Medulla oblongata (tissue), 1 donor: ENCODE measurements around the gene YWHAH.

Experiments used
- DNase-seq: peaks from one replicate; pipeline ENCODE4 v3.0.0-alpha.2; 2015; ENCODE audit errors: extremely low spot score

The YWHAH gene

DNA sequence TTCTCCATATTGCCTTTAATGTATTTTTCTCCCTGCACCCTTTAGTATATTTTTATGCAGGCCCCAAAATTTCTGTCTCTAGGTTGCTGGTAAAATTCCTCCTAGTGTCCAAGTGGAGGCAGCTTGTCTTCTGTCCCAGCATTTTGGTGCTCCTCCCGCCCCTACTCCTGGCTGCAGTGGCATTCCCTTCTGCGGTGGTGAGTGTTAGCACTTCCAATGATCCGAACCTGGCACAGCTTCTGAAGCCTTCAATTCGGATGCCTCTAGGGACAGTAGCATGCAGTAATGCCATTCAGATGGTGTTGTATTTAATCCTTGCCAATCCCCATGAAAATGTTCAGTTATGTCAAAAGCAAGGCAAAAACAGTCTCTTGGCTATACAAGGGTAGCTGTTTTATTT, 5.9 kb downstream of the YWHAH start:
- peak; percentile 56 for DNase-seq

DNA sequence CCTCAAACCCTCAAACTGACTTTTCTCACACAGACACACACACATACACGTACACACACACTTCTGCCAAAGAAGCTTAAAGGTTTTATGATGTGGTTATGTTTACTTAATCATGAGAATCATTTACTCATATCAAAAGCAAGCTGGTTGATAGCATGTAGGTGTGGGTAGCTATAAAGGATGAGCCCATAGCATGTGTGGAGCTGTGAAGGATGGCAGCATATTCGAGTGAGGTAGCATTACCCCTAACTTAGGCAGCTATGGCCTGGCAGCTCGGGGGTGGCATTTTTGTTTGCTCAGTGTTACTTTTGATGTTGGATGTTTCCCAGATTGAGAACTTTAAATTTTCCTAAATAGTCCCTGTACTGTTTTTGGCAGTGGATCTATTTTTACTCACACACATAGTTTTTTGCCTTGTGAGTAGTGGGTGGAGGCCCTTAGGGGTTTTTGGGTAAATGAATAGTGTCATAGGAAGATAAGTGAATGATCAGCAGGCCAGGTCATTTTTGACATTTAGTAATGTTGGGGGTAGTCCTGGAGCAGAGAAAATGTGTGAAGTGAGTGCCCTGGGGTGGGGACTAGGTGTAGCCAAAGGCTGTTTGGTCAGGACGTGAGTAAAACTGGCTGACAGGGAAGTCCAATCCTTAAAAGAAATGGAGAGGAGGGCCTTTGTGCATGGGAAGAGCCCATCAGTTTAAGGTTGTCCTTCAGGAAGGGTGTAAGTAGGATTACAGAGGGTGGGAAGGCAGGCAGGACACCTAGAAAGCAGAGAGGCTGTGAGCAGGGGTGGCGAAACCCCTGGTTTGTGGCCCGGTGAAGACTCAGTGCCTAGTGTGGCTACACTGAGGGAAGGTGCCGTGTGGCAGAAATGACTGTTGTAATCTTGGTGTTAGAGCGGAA, 7.1 kb downstream of the YWHAH start:
- no peak for DNase-seq

GRCh38 chr22:31952094-31952401, 7.7 kb downstream of the YWHAH start:
- no peak for DNase-seq

DNA sequence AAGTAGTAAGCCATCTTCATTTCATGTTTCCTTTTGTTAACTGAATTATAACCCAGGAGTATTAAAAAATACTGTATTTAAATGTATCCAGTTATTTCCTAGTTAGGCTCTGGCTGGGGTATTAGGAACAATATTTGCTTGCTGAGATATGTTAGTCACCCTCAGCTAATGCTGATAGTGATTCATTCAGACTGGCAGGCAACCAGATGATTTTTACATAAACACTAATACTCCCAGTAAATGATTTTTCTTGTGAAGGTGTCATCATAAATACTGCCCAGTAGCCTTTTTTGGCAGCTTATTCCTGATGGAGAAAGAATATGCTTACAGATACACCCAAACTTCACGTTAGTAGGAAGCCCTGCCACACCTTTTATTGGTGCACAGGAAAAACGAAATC, 8.1 kb downstream of the YWHAH start:
- no peak for DNase-seq

DNA sequence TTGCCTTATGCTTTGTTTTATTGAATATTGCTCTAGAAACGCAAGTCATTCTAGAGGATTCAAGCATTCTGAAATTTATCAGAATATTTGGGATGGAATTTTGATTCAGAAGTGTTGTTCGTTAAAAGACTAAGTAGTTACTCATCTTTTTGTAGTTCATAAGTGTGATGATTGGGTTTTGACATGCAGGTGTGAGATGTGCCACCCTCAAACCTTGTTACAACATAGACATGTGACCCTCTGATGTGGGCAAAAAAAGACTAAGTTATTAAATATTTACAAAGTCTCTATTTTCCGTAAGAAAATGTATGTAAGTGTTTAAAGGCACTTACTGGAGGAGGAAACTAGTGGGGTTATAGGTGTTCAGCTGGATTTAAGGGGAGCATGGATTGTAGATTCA, 8.9 kb downstream of the YWHAH start:
- DNase-seq = no peak

DNA sequence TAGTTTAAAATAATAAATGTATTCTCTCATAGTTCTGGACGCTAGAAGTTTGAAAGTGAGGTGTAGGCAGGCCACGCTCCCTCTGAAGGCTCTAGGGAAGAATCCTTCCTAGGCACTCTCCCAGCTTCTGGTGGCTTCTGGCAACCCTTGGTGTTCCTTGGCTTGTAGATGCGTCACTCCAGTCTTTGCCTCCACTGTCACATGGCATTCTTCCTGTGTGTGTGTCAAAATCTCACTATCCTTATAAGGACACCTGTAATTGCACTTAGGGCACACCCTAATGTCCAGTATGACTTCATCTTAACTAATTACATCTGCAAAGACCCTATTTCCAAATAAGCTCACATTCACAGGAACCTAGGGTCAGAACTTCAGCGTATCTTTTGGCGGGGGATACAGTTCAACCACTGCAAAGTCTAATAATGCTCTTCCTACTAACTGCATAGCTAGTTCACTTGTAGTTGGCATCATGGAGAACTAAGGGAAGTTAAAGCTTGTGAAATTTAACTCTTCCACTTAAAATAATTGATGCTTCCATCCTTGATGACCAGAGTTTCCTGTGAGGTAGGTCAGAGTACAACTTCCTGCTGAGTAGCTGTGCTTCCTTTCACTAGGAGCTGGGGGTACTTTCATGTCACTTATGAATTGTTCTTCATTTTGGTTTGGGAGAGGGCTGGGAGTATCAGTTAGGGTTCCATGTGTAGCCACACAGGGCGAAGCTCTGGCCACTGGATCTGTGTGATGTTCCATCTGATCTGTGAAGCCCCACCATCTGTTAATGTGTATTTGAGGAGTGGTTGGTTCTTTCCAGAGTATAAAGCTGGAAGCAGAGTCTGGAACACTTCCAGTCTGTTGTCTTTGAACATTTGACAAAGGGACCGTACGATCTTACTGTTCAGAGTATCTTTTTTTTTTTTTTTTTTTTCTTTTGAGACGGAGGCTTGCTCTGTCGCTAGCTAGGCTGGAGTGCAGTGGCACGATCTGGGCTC, 10.5 kb downstream of the YWHAH start:
- peak; percentile 71 for DNase-seq

- DNase-seq = no peak
Observed at GRCh38 chr22:31956360-31956759, 12.0 kb downstream of the YWHAH start.

GRCh38 chr22:31957970-31958594, 13.7 kb downstream of the YWHAH start:
- DNase-seq = no peak

- DNase-seq = no peak
Observed at GRCh38 chr22:31958625-31959239, 14.4 kb downstream of the YWHAH start.

GRCh38 chr22:31960767-31961166, 16.4 kb downstream of the YWHAH start:
- no peak for DNase-seq

- no peak for DNase-seq
Observed at GRCh38 chr22:31962387-31963125, 18.2 kb downstream of the YWHAH start.

DNA sequence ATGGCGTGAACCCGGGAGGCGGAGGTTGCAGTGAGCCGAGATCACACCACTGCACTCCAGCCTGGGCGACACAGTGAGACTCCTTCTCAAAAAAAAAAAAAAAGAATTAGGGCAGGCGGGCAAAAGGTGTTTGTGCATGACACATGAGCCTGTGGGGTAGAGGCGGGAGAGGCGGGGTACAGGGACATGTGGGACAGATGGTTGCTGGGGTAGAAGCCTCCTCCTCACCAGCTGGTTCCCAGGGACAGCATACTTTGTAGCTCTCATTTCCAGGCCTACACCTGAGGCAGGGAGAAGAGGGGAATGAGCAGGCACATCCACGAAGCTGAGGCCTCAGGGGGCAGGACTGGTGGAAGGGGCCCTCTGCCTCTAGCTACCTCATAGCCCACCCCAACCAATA, 23.7 kb downstream of the YWHAH start:
- DNase-seq = no peak

DNA sequence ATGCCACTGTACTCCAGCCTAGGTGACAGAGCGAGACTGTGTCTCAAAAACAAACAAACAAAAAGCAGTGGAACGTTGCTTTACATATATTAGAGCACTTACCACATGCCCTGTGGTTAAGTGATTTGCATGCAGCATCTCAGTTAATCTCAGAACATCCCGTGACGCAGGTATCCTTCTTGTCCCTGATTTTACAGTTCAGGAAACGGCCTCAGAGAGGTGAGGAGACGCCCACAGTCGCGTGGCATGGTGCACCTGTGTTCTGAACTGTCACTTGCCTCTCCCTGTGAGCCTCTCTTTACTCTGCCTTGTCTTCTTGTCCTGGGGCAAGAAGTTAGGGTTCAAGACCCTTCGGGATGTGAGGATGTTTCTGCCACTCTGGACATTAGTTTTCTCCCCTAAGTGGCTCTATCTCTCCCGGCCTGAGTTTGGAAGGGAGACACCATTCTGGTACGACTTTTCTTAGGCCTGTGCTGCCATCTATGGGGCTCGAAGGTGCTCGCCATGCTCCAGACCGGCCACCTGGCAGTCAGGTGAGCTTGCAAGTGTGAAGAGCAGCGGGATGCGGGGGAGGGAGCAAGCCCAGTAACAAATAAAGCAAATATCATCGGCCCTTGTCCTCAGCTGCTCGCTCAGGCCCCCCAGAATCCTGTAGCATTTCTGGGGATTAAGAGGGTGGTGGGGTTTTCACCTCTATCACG, 25.6 kb downstream of the YWHAH start:
- DNase-seq = peak; percentile 77

- DNase-seq = peak; percentile 87
Observed at GRCh38 chr22:31970490-31971444, 26.4 kb downstream of the YWHAH start.

GRCh38 chr22:31972180-31972579, 27.8 kb downstream of the YWHAH start:
- no peak for DNase-seq

DNA sequence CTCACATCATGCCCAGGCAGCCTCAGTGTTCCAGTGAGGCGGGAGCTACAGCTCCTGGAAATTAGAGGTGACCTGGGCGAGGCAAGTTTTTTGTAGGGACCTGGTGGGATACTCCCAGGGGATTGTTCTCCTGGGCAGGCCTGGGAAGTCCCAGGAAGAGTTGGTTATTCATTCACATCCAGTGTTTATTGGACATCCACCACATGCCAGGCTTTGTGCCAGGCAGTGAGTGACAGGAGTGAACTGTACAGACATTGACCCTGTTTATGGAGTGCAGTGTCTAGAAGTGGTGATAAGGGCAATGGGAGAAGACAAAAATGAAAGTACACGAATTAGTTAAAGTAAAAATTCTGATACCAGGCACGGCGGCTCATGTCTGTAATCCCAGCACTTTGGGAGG, 29.4 kb downstream of the YWHAH start:
- DNase-seq = no peak

DNA sequence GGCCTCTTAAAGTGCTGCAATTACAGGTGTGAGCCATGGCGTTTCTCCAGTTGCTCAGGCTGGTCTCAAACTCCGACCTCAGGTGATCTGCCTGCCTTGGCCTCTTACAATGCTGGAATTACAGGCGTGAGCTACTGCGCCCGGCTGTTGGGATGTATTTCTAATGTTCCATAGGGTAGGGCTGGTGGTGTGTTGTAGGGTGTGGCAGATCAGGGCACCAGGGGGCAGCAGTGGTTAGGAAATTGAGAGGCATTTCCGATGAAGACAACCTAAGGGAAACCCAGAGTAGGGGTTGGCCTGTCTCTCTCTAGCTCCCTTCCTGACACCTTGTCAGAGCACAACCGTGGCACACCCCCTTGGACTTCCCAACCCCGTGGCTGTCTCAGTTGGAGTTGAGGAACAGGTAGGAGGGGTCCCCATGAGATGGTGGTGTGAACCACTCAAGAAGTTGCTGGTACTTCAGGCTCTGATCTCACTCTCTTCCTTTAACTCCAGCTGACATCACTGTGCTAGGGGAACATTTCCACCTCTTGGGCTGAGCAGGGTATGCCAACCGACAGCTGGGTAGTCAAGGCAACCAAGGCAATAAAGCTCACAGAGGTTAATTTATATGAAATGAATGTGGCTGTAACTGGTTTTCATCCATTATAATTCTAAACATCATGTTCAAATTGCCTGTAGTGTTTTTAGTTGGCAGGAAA, 33.0 kb downstream of the YWHAH start:
- DNase-seq = peak; percentile 50

GRCh38 chr22:31977939-31978338, 33.6 kb downstream of the YWHAH start:
- no peak for DNase-seq

DNA sequence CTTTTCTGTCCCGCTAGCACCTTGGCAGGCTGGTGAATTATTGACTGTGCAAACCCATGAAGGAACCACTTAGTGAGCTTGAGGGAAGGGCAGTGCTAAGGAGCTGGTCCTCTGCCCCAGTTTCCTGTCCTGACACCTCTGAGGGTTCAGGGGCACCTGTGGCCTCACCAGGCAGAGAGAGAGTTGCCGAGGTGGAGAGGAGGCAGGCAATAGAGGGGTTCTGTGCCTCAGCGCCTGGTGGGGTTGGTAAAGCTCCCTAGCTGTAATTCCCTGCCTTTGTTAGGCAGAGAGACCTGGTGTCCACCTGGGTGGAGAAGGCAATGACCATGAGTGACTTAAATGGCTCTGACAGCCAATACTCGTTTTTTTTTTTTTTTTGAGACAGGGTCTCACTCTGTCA, 36.3 kb downstream of the YWHAH start:
- no peak for DNase-seq
